Activated CD4-positive, CD25-positive, alpha-beta regulatory T cell treated with anti-CD3 and anti-CD28 coated beads, Interleukin-2, amount 50 U/mL, for 16 hours (primary cell): ENCODE results near the gene NRXN2.
"Not testable (repeated sequence)": the region's sequence is repeated elsewhere in the genome, so short reads cannot be mapped to it uniquely, and the experiment has no call there.

ENCODE experiments used
- DNase-seq: peaks from one replicate; pipeline ENCODE4 v3.0.0-alpha.2; 2020; ENCODE audit warnings: low read depth, low spot score

The NRXN2 gene

DNA sequence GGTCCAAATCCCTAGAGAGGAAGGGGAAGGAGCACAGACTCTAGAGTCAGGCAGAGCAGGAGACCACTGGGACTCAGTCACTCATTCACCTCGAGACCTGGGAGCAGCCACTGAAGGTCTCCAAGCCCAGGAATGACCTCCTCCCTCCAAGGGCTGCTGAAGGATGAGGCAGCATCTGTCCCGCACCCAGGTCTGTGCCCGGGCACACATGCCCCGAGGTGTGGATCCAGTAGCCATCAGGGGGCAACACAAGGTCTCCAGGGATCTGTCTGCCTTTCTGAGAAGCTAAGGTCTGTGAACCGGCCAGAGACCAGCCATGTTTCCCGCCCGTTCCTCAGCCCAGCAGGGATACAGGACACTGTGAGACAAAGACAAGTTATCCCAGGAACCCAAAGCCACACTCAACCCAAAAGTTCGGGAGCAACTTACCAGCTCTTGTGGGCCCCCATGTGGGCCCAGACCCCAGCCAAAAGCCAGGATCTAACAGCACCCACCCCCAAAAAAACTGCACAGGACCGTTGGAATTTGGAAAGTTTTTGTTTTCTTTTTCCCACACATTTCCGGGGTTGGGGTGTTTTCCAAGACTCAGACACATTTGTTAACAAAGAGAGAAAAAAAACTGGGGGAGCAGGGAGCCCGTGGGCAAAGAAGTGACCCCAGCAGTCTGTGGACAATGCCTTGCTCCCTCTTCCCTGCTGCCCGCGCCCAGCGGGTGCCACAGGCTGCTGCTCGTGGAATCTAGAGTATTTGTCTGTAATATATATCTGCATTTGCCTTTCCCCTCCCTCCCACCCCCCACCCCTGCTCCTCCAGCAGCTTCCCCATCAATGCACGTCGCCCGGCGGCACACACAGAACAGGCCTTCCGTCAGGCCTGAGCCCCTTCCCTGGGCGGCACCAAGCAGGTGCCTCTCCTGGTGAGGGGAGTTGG lies 117.1 kb downstream of the NRXN2 start:
- DNase-seq, result no peak

DNA sequence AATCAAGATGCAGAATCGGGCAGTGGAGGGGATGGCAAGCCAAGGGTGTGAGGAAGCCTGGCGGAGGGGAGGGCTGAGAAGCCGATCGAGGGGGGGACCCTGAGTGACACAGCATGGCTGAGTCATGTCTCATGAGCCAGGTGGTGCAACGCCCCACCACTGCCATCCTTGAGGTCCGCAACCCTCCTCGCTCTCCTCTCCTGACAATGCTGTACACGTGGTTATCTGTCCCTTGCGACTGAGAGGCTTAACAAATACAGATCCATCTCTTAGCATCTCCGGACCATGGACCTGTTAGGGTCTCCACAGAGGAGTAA lies 117.8 kb downstream of the NRXN2 start:
- no peak for DNase-seq

DNA sequence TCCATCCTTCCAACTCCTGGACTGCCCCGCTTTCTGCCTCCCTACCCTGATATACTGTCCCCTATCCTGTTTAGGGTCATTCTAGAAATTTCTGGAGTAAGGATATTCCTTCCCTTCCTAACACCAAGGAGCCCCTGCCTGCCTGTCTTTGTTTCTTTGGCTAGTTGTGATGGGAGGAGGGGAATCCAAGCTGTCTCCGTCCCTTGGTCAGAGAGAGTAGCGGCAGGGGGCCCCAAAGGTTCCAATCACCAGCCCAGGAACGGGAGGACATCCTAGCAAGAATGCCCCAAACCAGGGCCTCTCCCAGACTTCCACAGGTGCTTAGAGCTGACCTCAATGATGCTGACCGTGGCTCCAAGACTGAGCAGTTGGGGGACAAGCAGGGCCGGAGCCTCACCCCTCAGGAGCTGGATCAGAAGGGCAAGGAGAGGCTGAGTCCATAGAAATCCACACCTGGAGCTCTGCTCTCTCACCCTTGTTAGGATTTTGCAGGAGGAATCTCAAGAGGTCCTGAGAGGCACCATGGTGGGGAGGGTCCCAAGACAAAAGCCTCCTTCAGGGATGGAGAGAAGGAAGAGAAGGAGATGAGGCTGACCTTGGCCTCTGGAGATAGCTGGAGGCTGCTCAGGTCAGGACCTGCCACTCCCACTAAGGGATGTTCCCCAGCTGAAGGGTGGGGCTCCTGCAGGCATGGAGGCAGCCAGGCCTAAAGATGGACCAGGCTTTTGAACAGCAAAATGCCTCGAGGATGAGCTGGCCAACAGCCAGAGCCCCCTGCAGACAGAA lies 118.3 kb downstream of the NRXN2 start:
- DNase-seq, result no peak

DNA sequence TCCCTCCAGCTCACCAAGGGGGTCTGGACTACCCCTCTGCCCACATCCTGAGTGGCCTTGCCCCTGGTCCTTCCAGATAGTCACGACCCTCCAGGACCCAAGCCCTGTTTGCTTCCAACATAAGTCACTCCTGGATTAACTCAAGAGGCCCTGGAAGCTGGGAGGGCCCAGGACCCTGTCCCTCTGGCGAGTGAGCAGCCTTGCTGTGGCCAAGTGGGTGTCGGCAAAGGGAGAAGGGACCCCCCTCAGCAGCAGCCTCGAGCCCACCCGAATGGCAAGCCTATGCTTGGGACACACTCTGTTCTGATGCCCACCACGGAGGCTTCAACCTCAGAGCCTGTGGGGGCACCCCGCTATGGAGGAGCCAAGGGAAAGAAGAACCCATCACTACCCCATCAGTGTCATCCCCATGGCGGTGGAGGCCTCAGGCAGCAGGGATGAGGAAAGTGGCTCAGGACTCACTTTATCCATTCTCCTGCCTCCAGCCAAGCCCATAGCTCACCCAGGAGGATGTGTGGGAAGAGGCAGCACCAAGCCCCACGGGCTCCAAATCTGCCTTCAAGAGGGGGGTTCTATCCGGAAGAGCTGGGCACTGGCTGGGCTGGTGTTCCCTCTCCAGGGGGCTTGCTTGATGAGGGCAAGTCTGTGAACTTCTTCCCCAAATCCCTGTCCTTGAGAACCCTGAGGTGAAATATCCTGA lies 119.4 kb downstream of the NRXN2 start:
- no peak for DNase-seq

DNA sequence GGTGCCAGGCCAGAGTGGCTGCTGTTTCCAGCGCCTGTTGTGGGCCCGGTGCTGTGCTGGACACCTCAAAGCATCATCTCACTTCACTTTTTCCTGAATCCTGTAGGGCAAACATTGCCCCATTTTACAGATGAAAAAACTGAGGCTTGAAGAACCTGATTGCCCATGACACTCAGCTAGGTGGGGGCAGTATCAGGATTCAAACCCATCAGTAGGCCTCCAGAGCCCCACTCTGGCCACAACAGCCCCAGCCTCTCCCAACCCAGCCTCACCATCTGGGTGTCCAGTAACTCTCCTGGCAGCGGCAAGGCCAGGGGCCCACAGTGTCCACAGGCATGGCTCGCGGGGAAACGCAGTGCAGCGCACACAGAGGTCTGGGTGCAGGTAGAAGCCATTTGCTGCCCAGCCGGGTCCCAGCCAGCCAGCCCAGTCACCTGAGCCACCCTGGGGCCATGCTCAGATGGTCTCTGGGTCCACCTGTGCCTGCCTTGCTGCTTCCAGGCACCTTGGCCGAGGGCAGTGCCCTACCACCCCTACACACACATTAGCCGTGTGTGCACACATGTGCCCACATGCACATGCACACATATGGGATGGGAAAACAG lies 120.4 kb downstream of the NRXN2 start:
- no peak for DNase-seq

DNA sequence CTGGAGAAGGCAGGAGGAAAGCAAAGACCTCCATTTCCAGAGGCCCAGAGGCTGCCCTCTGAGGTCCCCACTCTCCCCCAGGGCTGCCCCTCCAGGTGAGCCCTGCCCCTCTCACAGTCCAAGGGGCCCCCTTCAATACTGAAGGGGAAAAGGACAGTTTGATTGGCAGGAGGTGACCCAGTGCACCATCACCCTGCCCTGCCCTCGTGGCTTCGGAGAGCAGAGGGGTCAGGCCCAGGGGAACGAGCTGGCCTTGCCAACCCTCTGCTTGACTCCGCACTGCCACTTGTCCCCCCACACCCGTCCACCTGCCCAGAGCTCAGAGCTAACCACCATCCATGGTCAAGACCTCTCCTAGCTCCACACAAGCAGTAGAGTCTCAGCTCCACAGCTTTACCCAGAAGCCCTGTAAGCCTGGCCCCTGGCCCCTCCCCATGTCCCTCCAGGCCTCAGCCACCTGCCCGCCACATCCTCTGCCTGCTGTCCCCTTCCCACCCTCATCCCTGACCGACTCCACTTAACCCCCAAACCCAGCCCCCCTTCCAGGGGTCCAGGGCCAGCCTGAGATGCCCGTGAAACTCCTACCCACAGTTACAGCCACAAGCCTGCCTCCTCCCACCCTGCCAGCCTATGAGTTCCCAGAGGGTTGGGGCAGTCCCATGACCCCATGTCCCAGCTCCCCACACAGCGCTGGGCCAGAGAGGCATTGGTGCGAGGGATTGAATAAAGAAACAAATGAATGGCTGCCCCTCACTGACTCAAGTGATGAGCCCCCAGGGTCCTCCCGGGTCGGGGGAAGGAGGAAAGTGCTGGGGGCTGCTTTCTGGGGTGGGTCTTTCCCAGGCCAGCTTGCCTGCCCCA lies 121.2 kb downstream of the NRXN2 start:
- DNase-seq, result no peak

DNA sequence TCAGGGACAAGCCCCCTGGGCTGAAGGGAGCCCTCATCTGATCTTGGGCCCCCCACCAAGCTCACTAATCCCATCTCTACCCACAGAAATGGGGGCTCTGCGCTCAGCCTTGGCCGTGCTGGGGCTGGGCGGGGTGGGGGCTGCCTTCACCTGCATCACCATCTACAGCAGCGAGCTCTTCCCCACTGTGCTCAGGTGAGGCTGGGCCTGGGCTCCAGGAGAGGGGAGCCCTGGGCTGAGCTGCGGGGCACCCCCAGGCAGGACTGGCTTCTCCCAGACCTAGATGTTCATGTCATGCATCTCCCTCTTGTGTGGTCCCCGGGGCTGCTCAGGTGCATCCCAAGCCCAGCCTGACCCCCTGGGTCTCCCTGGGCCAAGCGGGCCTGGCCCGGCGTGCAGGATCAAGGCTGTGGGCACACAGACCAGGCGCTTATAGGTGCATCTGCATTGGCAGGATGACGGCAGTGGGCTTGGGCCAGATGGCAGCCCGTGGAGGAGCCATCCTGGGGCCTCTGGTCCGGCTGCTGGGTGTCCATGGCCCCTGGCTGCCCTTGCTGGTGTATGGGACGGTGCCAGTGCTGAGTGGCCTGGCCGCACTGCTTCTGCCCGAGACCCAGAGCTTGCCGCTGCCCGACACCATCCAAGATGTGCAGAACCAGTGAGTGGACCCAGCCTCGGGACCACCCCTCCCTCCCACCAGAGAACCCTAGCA lies 122.6 kb downstream of the NRXN2 start:
- no peak for DNase-seq

DNA sequence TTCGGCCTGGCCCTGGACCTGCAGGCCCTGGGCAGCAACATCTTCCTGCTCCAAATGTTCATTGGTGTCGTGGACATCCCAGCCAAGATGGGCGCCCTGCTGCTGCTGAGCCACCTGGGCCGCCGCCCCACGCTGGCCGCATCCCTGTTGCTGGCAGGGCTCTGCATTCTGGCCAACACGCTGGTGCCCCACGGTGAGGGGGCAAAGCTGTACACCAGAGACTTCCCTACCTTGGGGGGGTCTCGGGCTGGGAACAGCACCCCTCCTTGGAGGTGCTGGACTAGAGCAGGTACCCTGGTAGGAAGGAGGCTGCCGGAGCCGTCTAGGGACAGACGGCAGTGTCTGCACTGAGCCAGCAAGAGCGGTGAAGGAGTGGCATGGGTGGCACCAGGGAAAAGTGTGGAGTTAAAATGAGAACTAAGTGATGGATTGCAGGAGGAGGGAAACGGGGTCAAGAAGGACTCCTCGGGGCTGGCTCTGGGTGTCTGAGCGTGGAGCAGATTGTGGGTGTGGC lies 123.2 kb downstream of the NRXN2 start:
- no peak for DNase-seq

DNA sequence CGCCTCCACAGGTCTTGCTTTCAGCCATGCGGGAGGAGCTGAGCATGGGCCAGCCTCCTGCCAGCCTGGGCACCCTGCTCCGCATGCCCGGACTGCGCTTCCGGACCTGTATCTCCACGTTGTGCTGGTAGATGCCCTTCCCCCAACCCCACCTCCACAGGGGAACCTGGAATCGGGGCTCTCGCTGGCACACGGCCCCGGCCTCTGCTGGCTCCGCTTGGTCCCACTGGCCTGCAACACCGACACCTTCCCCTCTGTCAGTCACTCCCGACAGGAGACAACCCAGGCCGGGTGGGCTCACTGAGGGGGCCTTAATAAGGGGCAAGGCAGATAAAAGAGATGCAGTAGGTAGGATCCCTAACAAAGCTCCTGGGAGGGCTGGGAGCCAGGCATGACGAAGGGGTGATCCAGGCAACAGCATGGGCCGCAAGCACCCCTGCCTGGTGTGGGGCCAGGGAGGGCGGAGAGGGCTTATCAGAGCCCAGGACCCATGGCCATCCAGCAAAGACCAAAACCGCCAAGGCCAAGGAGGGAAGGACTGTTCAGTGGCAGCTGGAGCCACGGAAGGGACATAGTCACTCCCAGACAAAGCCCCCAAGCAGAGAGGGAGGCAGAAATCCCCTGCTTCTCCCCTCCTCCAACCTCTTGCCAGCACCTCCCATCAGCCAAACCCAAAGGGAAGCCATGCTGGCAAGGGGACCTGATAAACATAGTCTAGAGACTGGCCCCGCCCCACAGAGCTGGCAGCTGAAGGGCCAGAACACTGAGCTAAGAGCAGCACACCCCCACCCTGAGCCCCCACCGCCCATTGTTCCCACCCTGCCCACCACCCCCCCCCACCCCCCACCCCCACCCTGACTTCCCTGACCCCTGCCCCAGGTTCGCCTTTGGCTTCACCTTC lies 124.0 kb downstream of the NRXN2 start:
- no peak for DNase-seq

DNA sequence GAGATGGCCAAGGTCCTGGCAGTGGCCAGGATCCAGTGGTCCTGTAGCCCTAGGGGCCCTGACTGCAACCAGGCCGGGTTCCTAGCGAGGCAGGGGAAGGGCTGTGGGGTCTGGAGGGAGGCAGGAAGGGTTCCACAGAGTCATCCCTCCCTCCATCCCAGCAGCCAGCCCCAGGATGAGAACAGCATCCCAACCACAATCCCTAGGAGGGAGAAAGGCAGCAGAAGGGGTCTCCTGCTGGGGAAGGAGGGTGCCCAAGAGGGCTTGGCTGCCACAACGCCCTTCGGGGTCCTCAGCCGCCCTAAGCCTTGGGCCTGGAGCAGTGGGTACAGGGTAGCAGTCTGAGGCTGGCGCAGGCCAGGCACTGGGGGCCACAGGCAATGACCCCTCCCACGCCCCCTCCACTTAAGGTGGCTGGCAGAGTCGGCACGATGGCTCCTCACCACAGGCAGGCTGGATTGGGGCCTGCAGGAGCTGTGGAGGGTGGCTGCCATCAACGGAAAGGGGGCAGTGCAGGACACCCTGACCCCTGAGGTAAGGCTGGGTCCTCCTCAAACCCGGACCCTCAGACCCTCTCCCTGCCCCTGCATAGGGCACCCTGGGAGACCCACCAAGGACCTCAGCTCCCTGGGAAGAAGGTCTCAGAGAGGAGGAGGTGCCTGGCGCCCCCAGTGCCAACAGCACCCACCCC lies 124.7 kb downstream of the NRXN2 start:
- no peak for DNase-seq

DNA sequence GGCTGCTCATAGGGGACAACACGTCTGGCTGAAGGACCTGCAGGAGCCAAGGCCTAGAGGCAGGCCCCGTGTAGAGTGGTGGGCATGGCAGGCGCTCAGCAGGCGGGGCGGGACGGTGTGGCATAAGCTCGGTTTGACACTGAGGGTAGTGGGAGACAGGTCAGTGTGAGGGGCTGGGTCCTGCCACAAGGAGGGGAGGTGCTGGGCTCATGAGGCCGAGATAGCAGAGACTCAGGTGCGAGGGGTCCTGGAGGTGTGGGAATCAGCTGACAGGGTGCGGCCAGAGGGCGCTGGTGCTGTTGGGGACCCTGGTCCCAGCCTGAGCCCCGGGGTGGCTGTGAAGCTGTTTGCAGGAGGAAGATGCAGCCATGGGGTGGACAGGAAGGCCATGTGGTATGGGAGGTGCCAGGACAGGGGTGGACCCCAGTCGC lies 125.3 kb downstream of the NRXN2 start:
- DNase-seq, result no peak

DNA sequence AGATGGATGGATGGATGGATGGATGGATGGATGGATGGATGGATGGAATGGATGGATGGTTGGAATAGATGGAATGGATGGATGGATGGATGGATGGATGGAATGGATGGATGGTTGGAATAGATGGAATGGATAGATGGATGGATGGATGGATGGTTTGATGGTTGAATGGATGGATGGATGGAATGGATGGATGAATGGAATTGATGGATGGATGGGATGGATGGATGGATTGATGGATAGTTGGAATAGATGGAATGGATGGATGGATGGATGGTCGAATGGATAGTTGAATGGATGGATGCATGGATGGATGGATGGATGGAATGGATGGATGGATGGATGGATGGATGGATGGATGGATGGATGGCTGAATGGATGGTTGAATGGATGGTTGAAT lies 127.1 kb downstream of the NRXN2 start:
- DNase-seq, result not testable (repeated sequence)

DNA sequence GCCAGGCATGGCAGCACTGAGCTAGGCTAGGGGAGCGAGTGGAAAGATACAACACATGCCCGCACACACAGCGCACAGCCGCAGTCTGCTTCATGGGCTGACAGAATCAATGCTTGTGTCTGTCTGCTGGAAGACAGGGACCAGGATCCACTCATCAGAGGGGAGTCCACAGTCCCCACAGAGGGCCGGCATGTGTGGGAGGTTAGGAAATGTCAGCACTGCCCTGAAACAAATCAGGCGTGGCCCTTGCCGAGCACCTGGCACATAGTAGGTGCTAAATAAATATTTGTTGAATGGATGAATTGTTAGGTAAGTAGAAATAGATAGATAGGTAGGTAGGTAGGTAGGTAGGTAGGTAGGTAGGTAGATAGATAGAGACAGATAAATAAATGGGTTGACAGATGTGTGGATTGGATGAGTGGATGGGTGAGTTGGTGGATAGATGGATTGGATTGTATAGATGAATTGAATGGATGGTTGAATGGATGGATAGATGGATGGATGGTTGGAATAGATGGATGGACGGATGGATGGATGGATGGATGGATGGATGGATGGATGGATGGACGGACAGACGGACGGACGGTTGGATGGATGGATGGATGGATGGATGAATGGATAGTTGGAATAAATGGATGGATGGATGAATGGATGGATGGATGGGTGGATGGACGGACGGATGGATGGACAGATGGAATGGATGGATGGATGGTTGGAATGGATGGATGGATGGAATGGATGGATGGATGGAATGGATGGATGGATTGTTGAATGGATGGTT lies 128.6 kb downstream of the NRXN2 start:
- DNase-seq, result no peak

DNA sequence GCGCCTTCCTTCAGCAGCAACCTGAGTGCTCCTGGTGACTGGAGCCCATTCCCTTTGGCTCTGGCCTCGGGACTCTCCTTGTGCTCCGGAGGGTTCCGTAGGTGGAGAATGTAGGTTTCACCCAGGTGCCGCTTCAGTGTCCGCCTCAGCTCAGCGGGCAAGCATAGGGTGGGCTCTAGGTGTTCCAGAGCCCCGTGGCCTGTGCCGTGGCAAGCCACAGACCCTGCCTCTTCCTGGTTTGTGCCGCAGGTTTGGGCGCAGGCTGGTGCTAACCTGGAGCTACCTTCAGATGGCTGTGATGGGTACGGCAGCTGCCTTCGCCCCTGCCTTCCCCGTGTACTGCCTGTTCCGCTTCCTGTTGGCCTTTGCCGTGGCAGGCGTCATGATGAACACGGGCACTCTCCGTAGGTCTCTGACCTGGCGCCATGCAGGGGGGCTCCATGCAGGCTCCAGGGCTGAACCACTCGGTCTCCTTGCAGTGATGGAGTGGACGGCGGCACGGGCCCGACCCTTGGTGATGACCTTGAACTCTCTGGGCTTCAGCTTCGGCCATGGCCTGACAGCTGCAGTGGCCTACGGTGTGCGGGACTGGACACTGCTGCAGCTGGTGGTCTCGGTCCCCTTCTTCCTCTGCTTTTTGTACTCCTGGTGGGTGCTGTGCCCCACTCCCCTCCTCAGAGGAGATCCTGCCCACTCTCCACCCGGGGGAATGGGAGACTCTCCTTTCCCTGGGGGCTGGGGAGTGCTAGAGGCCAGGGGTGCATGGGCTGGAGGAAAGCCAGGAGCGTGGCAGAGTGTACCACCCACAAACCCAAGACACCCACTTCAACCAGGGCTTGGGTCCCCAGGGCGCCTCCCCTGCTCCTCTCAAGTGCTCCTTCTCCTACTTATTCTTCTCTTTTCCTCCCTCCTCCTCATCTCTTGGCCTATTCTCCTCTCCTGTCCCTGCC lies 129.6 kb downstream of the NRXN2 start:
- DNase-seq, result no peak

DNA sequence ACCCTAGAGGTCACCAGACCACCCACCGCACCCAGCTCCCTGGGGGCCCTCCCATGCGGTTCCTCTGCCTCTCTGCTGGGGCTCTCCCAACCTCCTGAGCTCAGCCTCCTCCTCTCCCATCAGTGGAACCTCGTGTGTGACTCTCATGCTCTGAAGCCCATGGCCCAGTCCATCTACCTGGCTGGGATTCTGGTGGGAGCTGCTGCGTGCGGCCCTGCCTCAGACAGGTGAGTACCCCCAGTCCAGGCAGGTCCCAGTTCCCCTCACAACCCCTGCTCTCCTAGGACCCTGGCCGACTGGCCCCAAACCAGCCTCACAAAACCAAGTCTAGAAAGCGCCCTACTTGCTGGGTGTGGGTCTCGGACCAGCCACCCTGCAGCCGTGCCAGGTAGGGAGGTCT lies 130.3 kb downstream of the NRXN2 start:
- no peak for DNase-seq

DNA sequence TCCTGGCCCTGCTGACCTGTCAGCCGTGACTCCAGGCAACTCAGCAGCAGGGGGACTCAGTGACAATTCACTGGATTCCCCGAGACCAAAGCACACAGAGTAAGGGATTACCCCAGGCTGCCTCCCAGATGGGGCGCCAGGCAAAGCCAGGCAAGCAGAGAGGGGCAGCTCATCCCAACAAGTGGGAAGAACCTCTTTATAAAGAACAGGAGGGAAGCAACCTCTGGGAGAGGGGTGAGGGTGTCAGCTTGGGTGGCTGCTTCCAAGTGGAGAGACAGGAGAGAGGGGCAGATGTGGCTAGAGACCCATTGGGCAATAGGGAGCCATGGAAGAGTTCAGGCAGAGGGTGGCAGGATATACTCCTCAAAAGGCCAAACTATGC lies 130.8 kb downstream of the NRXN2 start:
- DNase-seq, result no peak
